Uterus (tissue), 4 donors: Measurements from ENCODE around the gene ADORA1. TPM values are rescaled to one million over a fixed set of nuclear protein-coding genes. Genes with fewer than 3 reads are reported as not detected.

Source experiments
- DNase-seq, 2 donors: peaks; one replicate each; pipeline ENCODE4 v3.0.0-alpha.2; 2019 to 2020
- H3K27ac ChIP-seq, 2 donors: fragments of 200-600 bp; sonication (generic); 1 replicate in 1 of 2; 2 replicates in 1 of 2; pipeline ENCODE4 v1.5.1; 2016 to 2018
- H3K27me3 ChIP-seq, 2 donors: fragments of 200-600 bp; sonication (generic); one replicate each; pipeline ENCODE4 v1.5.1; 2018 to 2019; ENCODE audit warnings: control low read depth in 1 of 2
- H3K36me3 ChIP-seq, 2 donors: fragments of 200-600 bp; sonication (generic); one replicate each; pipeline ENCODE4 v1.5.1; 2019; ENCODE audit warnings: control low read depth in 1 of 2
- H3K4me1 ChIP-seq, 2 donors: fragments of 200-600 bp; sonication (generic); one replicate each; pipeline ENCODE4 v1.5.1; 2018 to 2019; ENCODE audit warnings: control low read depth in 1 of 2
- H3K4me3 ChIP-seq, 2 donors: fragments of 200-600 bp; sonication (generic); 1 replicate in 1 of 2; 2 replicates in 1 of 2; pipeline ENCODE4 v1.5.1; 2018 to 2019; ENCODE audit warnings: mild to moderate bottlenecking in 1 of 2
- H3K9me3 ChIP-seq, 2 donors: fragments of 200-600 bp; sonication (generic); one replicate each; pipeline ENCODE4 v1.5.1; 2019; ENCODE audit warnings: control low read depth in 1 of 2
- POLR2A ChIP-seq, 2 donors: fragments of 450-650 bp; IDR thresholded peaks; one replicate each; pipeline ENCODE4 v1.6.1; 2016; ENCODE audit warnings: antibody characterized with exemption in 2 of 2, mild to moderate bottlenecking in 1 of 2, moderate library complexity in 1 of 2
- intact Hi-C: fragments of 100-400 bp; cut with DNase I; formaldehyde crosslinking; loops from one replicate; pipeline ENCODE4 v1.15.1; 2023; ENCODE audit warnings: low total_unique reads
- total RNA-seq, 4 donors: library from RNA; depleted of rRNA in 3 of 4; stranded (reverse); fragments of >200 nt in 3 of 4; gene quantifications; one replicate each; pipeline versions ENCODE4 v1.1.0 to v1.2.4, GENCODE V29; 2014 to 2023
- TF ChIP-seq, protein P1 (sequence below), 4 experiments: fragments of 200-600 bp in 2 of 4; fragments of 450-650 bp in 2 of 4; sonication (generic) in 2 of 4; IDR thresholded peaks; one replicate each; pipeline ENCODE4 v1.5.1; 2016 to 2019; ENCODE audit warnings: antibody characterized with exemption in 4 of 4, mild to moderate bottlenecking in 2 of 4, moderate library complexity in 1 of 4
- donor health status: DM: yes; HTN: yes; CAD: no.

Gene ADORA1
- total RNA-seq, 4 donors from 2014 or later = 3.0 TPM; not detected in 2

GRCh38 chr1:203144661-203145060 is 17.1 kb downstream of the ADORA1 start:
- TF ChIP-seq, protein P1, sequence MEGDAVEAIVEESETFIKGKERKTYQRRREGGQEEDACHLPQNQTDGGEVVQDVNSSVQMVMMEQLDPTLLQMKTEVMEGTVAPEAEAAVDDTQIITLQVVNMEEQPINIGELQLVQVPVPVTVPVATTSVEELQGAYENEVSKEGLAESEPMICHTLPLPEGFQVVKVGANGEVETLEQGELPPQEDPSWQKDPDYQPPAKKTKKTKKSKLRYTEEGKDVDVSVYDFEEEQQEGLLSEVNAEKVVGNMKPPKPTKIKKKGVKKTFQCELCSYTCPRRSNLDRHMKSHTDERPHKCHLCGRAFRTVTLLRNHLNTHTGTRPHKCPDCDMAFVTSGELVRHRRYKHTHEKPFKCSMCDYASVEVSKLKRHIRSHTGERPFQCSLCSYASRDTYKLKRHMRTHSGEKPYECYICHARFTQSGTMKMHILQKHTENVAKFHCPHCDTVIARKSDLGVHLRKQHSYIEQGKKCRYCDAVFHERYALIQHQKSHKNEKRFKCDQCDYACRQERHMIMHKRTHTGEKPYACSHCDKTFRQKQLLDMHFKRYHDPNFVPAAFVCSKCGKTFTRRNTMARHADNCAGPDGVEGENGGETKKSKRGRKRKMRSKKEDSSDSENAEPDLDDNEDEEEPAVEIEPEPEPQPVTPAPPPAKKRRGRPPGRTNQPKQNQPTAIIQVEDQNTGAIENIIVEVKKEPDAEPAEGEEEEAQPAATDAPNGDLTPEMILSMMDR (IDR thresholded peaks at IDR 0.05) = no peak
- no peak for TF ChIP-seq POLR2A (IDR thresholded peaks at IDR 0.05)
- DNase-seq = no peak
- Histone ChIP-seq H3K9me3 (no peaks in the 10 kb centered on the region), H3K36me3 (no peaks in the 10 kb centered on the region), H3K27me3 (no peaks in the 10 kb centered on the region), H3K27ac (no peak overlapping the region), H3K4me3 (no peak overlapping the region), H3K4me1 (no peaks in the 10 kb centered on the region)
- intact Hi-C loops = no loop called here

GRCh38 chr1:203145321-203146041 is 18.0 kb downstream of the ADORA1 start:
- Histone ChIP-seq H3K27me3 (no peaks in the 10 kb centered on the region), H3K4me1 (no peaks in the 10 kb centered on the region), H3K4me3 (no peak overlapping the region), H3K9me3 (no peaks in the 10 kb centered on the region), H3K36me3 (no peaks in the 10 kb centered on the region), H3K27ac (no peak overlapping the region)
- no peak for TF ChIP-seq POLR2A (IDR thresholded peaks at IDR 0.05)
- TF ChIP-seq, protein P1 (IDR thresholded peaks at IDR 0.05) = no peak
- no peak for DNase-seq
- intact Hi-C loops = no loop called here

- Histone ChIP-seq H3K4me1 (no peaks in the 10 kb centered on the region), H3K4me3 (no peak overlapping the region), H3K36me3 (no peaks in the 10 kb centered on the region), H3K9me3 (no peaks in the 10 kb centered on the region), H3K27ac (no peak overlapping the region), H3K27me3 (no peaks in the 10 kb centered on the region)
- no peak for DNase-seq
- TF ChIP-seq, protein P1 (IDR thresholded peaks at IDR 0.05) = no peak
- no peak for TF ChIP-seq POLR2A (IDR thresholded peaks at IDR 0.05)
- intact Hi-C loops = no loop called here
Measured at GRCh38 chr1:203146042-203146369, 18.5 kb downstream of the ADORA1 start.

GRCh38 chr1:203146537-203146936 is 19.0 kb downstream of the ADORA1 start:
- no peak for DNase-seq
- Histone ChIP-seq H3K4me3 (no peak overlapping the region), H3K36me3 (no peaks in the 10 kb centered on the region), H3K27me3 (no peaks in the 10 kb centered on the region), H3K27ac (no peak overlapping the region), H3K9me3 (no peaks in the 10 kb centered on the region), H3K4me1 (no peaks in the 10 kb centered on the region)
- intact Hi-C loops = no loop called here
- TF ChIP-seq POLR2A (IDR thresholded peaks at IDR 0.05) = no peak
- TF ChIP-seq, protein P1 (IDR thresholded peaks at IDR 0.05) = no peak

DNA sequence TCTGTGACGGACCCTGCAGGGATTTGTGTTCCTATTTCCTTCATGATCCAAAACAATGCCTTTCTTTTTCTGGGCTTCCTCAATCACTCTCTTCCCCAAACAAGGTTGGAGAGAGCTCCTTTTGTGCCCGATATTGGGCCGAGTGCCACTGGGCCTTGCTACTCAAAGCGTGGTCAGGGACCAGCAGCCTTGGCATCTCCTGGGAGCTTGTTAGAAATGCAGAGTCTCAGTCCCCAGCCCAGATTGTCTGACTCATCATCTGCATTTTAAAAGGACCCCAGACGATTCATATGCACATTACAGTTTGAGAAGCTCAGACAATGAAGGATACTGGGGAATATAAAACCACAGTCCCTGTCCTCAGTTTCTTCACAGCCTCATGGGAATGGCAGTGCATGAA is 19.9 kb downstream of the ADORA1 start:
- DNase-seq = no peak
- Histone ChIP-seq H3K36me3 (no peaks in the 10 kb centered on the region), H3K27ac (no peak overlapping the region), H3K27me3 (no peaks in the 10 kb centered on the region), H3K4me3 (no peak overlapping the region), H3K4me1 (no peaks in the 10 kb centered on the region), H3K9me3 (no peaks in the 10 kb centered on the region)
- TF ChIP-seq POLR2A (IDR thresholded peaks at IDR 0.05) = no peak
- TF ChIP-seq, protein P1 (IDR thresholded peaks at IDR 0.05) = no peak
- intact Hi-C loops = no loop called here
